ENCODE data around the gene WNT5B. TPM values are rescaled to one million over a fixed set of nuclear protein-coding genes. Genes with fewer than 3 reads are reported as not detected.
"Not testable (repeated sequence)": the region's sequence is repeated elsewhere in the genome, so short reads cannot be mapped to it uniquely, and the experiment has no call there.

WNT5B gene
- total RNA-seq, 1 donor from 2014 or later: 19.1 TPM

GRCh38 chr12:1681493-1681807 is 52.4 kb downstream of the WNT5B start:
- no peak for DNase-seq (ENCODE audit: low read depth)

- DNase-seq (ENCODE audit: low read depth): no peak
These were observed 59.2 kb downstream of the WNT5B start for GRCh38 chr12:1688086-1688710.

- DNase-seq (ENCODE audit: low read depth): peak; percentile 98
These were observed 61.6 kb downstream of the WNT5B start, which contains the start of gene ADIPOR2 for GRCh38 chr12:1690578-1691122. TSS of gene ADIPOR2 (plus strand) at chr12:1691070. CDS start at chr12:1754344, 63,274 bp downstream.

- peak; percentile 50 for DNase-seq (ENCODE audit: low read depth)
These were observed 62.3 kb downstream of the WNT5B start for GRCh38 chr12:1691123-1692007.

GRCh38 chr12:1692226-1692625 is 63.2 kb downstream of the WNT5B start:
- DNase-seq (ENCODE audit: low read depth): no peak

GRCh38 chr12:1692895-1693610 is 64.0 kb downstream of the WNT5B start:
- DNase-seq (ENCODE audit: low read depth): no peak

GRCh38 chr12:1695097-1695496 is 66.1 kb downstream of the WNT5B start:
- DNase-seq (ENCODE audit: low read depth): not testable (repeated sequence)

- DNase-seq (ENCODE audit: low read depth): no peak
These were observed 67.0 kb downstream of the WNT5B start for GRCh38 chr12:1695886-1696670.

GRCh38 chr12:1696800-1697199 is 67.8 kb downstream of the WNT5B start:
- DNase-seq (ENCODE audit: low read depth): no peak

Small RNA genes within 50 kb of the gene (microRNA-seq; reads per million reads assigned to microRNA genes)
- not detected for gene MIR3649

Other genes starting within 250 kb of the WNT5B start
- gene FBXL14, start 34.6 kb upstream of the WNT5B start, total RNA-seq: 8.1 and 11.0 TPM in 2 replicates
- gene ADIPOR2, start 61.8 kb downstream of the WNT5B start, total RNA-seq: 15.5 and 22.8 TPM in 2 replicates
- gene LRTM2, start 191.3 kb downstream of the WNT5B start, total RNA-seq: 0.11 TPM in 1 of 2 replicates, not detected in the other